Thyroid gland (tissue), 4 donors: ENCODE data around the gene PINK1.

Experiments
- CTCF ChIP-seq, 6 experiments: fragments of 200-600 bp in 3 of 6; fragments of 450-650 bp in 3 of 6; sonication (generic) in 3 of 6; IDR thresholded peaks; one replicate each; pipeline ENCODE4 v1.5.1; 2016 to 2019; ENCODE audit warnings: antibody characterized with exemption in 6 of 6, mild to moderate bottlenecking in 2 of 6, inconsistent platforms in 1 of 6, moderate library complexity in 1 of 6
- POLR2A ChIP-seq, 2 donors: fragments of 450-650 bp; IDR thresholded peaks; one replicate each; pipeline ENCODE4 v1.6.1; 2017; ENCODE audit warnings: antibody characterized with exemption in 2 of 2, mild to moderate bottlenecking in 2 of 2, moderate library complexity in 1 of 2

- TF ChIP-seq POLR2A (IDR thresholded peaks at IDR 0.05) = no peak
- TF ChIP-seq CTCF (IDR thresholded peaks at IDR 0.05) = no peak
Measured at GRCh38 chr1:20597650-20598049, 35.6 kb upstream of the PINK1 start.
